GM21723 (cell line): Measurements from ENCODE around the gene LDB2.
"Not testable (repeated sequence)": the region's sequence is repeated elsewhere in the genome, so short reads cannot be mapped to it uniquely, and the experiment has no call there.

Source experiments
- ATAC-seq: cut with Tn5 transposase; IDR thresholded peaks from one replicate; pipeline ENCODE4 v1.9.1; 2021; ENCODE audit warnings: mild to moderate bottlenecking, moderate library complexity; ENCODE audit not compliant: unreplicated experiment

Gene LDB2

DNA sequence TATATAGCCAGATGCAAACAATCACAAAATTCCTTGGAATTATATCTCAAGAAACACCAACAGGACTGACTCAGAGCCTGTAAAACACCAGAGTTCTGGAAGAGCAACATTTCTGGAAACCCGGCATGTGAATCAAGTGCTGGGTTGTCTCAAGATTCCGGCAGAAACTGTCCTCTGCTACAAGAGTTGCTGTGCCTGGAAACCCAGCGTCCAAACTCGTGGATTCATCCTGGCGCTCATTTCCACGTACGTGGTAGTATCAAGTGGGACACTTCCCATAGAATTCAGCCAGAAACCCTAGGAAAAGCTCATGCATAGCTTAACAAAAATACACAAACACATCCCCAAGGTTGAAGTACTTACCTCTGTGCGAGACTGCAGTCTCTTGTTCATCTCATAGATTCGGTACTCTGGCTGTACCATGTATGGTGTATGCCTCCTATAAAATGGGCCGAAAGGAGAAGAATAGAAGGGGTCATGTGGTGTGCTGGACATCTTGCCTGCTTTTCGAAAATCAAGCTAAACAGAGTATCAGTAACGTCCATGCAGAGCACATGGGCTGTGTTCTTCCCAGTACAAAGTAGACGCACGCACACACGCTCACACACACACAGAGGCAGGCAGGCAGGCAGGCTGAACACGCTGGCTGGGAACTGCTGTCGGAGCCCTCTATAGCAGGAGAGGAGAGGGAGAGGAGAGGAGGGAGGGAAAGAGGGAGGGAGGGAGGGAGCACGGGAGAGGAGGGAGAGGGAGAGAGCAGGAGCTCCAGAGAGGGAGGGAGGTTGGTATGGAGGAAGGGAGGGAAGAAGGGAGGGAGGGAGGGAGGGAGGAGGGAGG, at the start of gene LDB2:
Gene LDB2, minus strand, starts transcription at position 655 of the 837 bp plus-strand sequence.
- no peak for ATAC-seq

GRCh38 chr4:16942491-16942890, 44.0 kb upstream of the LDB2 start:
- no peak for ATAC-seq

GRCh38 chr4:16939178-16939577, 40.7 kb upstream of the LDB2 start:
- no peak for ATAC-seq

- no peak for ATAC-seq
Observed at GRCh38 chr4:16938512-16939040, 40.1 kb upstream of the LDB2 start.

GRCh38 chr4:16931339-16932305, 33.2 kb upstream of the LDB2 start:
- no peak for ATAC-seq

- no peak for ATAC-seq
Observed at GRCh38 chr4:16926214-16926613, 27.8 kb upstream of the LDB2 start.

DNA sequence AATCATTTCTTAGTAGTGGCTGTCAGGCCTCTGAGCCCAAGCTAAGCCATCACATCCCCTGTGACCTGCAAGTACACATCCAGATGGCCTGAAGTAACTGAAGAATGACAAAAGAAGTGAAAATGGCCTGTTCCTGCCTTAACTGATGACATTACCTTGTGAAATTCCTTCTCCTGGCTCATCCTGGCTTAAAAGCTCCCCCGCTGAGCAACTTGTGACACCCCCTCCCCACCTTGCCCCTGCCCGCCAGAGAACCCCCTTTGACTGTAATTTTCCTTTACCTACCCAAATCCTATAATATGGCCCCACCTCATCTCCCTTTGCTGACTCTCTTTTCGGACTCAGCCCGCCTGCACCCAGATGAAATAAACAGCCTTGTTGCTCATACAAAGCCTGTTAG, 20.3 kb upstream of the LDB2 start:
- ATAC-seq, result not testable (repeated sequence)

- peak; percentile 99 for ATAC-seq
Observed at GRCh38 chr4:16916719-16917337, 18.4 kb upstream of the LDB2 start.

- no peak for ATAC-seq
Observed at GRCh38 chr4:16916031-16916430, 17.6 kb upstream of the LDB2 start.

DNA sequence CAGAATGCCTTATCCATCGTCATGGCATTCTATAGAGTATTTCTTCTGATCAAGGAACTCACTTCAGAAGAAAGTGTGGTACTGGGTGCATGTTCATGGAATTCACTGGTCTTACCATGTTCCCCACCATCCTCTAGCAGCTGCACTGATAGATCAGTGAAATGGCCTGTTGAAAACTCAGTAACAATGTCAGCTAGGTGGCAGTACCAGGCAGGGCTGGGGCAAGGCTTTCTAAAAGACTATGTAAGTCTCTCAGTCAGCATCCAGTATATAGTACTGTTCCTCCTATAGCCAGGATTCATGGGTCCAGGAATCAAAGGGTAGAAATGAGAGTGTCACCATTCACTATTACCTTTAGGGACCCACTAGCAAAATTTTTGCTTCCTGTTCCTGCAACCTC, 15.8 kb upstream of the LDB2 start:
- ATAC-seq, result no peak

DNA sequence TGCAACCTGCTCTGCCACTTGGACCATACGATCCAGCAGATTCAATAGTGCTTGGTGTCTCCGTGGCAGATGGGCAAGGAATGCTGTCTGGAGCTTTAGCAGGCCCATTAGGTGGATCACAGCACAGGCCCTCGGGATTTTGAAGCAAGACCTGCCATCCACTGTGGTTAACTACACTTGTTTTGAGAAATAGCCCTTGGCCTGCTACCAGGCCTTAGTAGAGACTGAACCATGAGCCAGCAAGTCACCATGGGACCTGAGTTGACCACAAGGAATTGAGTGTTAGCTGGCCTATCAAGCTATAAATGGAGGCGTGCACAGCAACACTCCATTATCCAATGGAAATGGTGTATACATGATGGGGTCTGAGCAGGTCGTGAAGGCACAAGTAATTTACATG, 14.5 kb upstream of the LDB2 start:
- ATAC-seq, result no peak

- no peak for ATAC-seq
Observed at GRCh38 chr4:16909281-16909680, 10.8 kb upstream of the LDB2 start.

DNA sequence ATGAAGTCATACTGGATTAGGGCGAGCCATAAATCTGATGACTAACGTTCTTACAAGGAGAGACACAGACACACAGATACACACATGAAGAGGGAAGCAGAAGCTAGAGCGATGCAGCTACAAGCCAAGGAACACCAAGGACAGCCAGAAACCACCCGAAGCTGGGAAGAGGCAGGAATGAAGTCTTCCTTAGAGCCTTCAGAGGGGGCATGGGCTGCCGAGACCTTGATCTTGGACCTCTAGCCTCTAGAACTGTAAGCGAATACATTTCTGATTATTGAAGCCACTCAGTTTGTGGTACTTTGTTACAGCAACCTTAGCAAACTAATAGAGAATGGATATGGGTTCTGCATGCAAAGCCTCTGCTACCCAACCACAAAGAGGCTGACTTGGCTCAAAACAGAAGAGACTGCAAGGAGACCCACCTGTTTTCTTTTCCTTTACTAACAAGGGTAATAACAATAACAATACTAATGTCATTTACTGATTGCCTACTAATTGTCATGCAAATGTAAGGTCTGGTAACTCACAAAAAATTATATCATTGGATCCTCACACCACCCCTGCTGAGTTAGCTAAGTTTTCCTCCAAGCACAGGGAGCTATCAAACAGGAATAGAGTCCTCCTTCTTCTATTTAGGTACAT, 10.1 kb upstream of the LDB2 start:
- ATAC-seq, result no peak

DNA sequence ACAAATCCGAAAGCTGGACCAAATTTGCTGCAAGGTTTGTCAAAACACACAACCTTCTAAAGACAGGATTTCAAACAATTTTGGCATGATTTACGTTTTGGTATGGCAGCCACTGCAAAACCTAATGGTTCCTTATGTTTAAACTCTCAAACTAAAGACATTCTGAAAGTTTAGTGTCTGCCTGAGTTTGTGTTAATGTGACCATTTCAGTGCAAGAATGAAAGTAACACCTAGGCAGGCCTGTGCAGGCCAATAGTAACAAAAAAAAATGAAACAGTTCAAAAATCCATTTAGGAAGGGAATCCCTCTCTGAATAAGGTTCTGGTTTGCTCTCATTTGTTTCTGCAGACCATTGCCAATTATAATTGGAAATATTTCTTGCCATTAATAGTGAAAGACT, 1.9 kb upstream of the LDB2 start:
- ATAC-seq, result no peak

DNA sequence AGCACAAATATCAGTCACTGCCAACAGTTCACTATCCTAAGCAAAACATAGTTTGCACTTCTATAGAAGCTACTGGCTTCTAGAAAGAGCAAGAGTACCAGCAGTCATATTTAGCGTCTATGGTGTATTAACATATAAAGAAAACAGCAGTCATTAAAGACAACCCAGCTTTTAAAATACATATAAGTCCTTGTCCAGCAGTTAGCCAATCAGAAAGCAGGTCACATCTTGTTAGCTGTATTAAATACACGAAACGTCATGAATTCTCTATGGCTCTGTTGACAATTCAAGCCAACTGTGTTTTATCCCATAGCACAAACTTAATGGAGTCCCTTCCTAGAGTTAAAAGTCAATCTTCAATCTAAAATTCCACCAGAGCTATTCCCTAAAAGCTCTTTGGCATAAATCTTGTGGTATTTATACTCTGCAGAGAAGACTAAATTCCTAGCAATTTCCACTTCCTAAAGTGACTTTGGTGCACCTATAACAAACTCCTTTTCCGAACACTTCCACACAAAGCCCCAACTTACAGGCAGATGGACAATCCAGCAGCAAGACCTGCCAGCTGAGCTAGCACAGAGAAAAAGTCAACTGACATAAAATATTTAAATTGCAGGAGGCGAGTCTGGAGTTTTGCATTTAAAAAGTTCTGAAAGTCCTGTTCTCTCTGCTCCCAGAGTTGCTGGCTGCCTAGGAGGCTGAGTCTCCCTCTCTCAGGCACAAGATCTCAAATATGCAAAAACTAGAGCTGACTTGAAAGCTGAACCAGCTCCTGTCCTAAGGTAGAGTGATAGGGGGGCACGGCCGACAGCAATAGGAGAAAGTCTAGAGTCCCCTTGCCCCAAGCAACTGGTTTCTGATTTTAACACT, 1.3 kb downstream of the LDB2 start:
- no peak for ATAC-seq

DNA sequence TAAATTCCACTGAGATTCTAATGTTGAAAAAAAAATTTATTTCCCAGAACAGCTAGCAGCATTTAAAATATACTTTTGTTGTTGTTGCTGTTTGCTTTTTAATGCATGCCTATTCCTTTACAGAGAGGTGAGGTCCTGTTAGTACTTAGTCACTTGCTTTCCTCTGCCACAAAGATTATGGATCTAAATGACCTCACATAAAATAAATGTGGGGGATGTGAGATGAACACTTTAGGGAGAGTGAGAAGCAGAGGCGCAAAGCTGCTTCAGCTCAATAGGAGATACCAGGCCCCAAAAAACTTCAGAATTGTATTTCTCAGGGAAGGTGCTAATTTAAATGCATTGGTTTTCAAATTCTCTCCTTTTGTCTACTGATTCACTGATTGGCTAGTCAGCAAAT, 4.0 kb downstream of the LDB2 start:
- ATAC-seq, result no peak

- no peak for ATAC-seq
Observed at GRCh38 chr4:16893141-16893651, 5.2 kb downstream of the LDB2 start.

GRCh38 chr4:16890651-16891050, 7.8 kb downstream of the LDB2 start:
- no peak for ATAC-seq

GRCh38 chr4:16889945-16890344, 8.5 kb downstream of the LDB2 start:
- no peak for ATAC-seq
